ENCODE data around the gene GOSR2. TPM values are rescaled to one million over a fixed set of nuclear protein-coding genes. Genes with fewer than 3 reads are reported as not detected.

Gene GOSR2
- total RNA-seq, 4 donors from 2014 or later, result 39.3 to 52.6 (median 48.1) TPM

GRCh38 chr17:46960152-46960551 lies 37.2 kb downstream of the GOSR2 start:
- H3K27ac ChIP-seq, result no peak overlapping the region
- DNase-seq (ENCODE audit: low spot score in 2 of 2), result no peak
- 43 to 45% methylated on average over 2 of the region's 2 CpGs for WGBS, 2 donors

GRCh38 chr17:46962374-46962790 lies 39.4 kb downstream of the GOSR2 start:
- 0 to 6% methylated on average over 1 of the region's 1 CpG for WGBS, 2 donors
- H3K9me3 ChIP-seq, result peaks cover 0 to 2% (median 0%) of the 10 kb centered on the region in 4 donors
- no peak for DNase-seq (ENCODE audit: low spot score in 2 of 2)
- H3K4me3 ChIP-seq, result no peak overlapping the region
- no peaks in the 10 kb centered on the region for H3K27me3 ChIP-seq
- H3K27ac ChIP-seq, result no peak overlapping the region
- TF ChIP-seq CTCF (IDR thresholded peaks at IDR 0.05) (no peak), POLR2A (IDR thresholded peaks at IDR 0.05) (no peak), EP300 (IDR thresholded peaks at IDR 0.05) (no peak)
- H3K4me1 ChIP-seq, result no peaks in the 10 kb centered on the region
- H3K36me3 ChIP-seq, result peaks cover 0 to 25% (median 0%) of the 10 kb centered on the region in 3 donors

More at GRCh38 chr17:46960152-46960551, 37.2 kb downstream of the GOSR2 start:
- no peaks in the 10 kb centered on the region for H3K4me1 ChIP-seq
- H3K4me3 ChIP-seq, result no peak overlapping the region
- no peak for TF ChIP-seq POLR2A (IDR thresholded peaks at IDR 0.05)
- H3K27me3 ChIP-seq, result no peaks in the 10 kb centered on the region
- H3K36me3 ChIP-seq, result peaks cover 0 to 28% (median 0%) of the 10 kb centered on the region in 3 donors
- peaks cover 0 to 2% (median 0%) of the 10 kb centered on the region in 4 donors for H3K9me3 ChIP-seq

- H3K27ac ChIP-seq, result no peak overlapping the region
- H3K9me3 ChIP-seq, result peaks cover 0 to 2% (median 0%) of the 10 kb centered on the region in 4 donors
- TF ChIP-seq POLR2A (IDR thresholded peaks at IDR 0.05) (no peak), EP300 (IDR thresholded peaks at IDR 0.05) (no peak)
- 77 to 84% methylated on average over 2 of the region's 2 CpGs for WGBS, 2 donors
- H3K27me3 ChIP-seq, result no peaks in the 10 kb centered on the region
- peaks cover 0 to 37% (median 0%) of the 10 kb centered on the region in 3 donors for H3K36me3 ChIP-seq
- no peak overlapping the region for H3K4me3 ChIP-seq
- no peak for DNase-seq (ENCODE audit: low spot score in 2 of 2)
- no peaks in the 10 kb centered on the region for H3K4me1 ChIP-seq
These were observed 40.6 kb downstream of the GOSR2 start for GRCh38 chr17:46963571-46963970.

- H3K27me3 ChIP-seq, result no peaks in the 10 kb centered on the region
- H3K9me3 ChIP-seq, result peaks cover 0 to 2% (median 0%) of the 10 kb centered on the region in 4 donors
- no peaks in the 10 kb centered on the region for H3K4me1 ChIP-seq
- TF ChIP-seq EP300 (IDR thresholded peaks at IDR 0.05) (no peak), CTCF (IDR thresholded peaks at IDR 0.05) (no peak), POLR2A (IDR thresholded peaks at IDR 0.05) (no peak)
- 76 to 83% methylated on average over 9 of the region's 9 CpGs for WGBS, 2 donors
- peaks cover 0 to 42% (median 0%) of the 10 kb centered on the region in 3 donors for H3K36me3 ChIP-seq
- no peak overlapping the region for H3K4me3 ChIP-seq
- H3K27ac ChIP-seq, result no peak overlapping the region
- DNase-seq (ENCODE audit: low spot score in 2 of 2), result no peak
These were observed 41.6 kb downstream of the GOSR2 start for GRCh38 chr17:46964315-46965265.

- Histone ChIP-seq H3K9me3 (no peaks in the 10 kb centered on the region), H3K36me3 (peaks cover 0 to 50% (median 0%) of the 10 kb centered on the region in 3 donors), H3K4me3 (no peak overlapping the region), H3K27ac (no peak overlapping the region), H3K4me1 (no peaks in the 10 kb centered on the region), H3K27me3 (no peaks in the 10 kb centered on the region)
- TF ChIP-seq POLR2A (IDR thresholded peaks at IDR 0.05), result no peak
- TF ChIP-seq EP300 (IDR thresholded peaks at IDR 0.05), result no peak
- no peak for TF ChIP-seq CTCF (IDR thresholded peaks at IDR 0.05)
- DNase-seq (ENCODE audit: low spot score in 2 of 2), result no peak
- 87 to 88% methylated on average over 6 of the region's 6 CpGs for WGBS, 2 donors
These were observed 45.4 kb downstream of the GOSR2 start for GRCh38 chr17:46968224-46968834.

GRCh38 chr17:46968896-46969295 lies 45.9 kb downstream of the GOSR2 start:
- no peaks in the 10 kb centered on the region for H3K4me1 ChIP-seq
- no peak overlapping the region for H3K4me3 ChIP-seq
- no peak for DNase-seq (ENCODE audit: low spot score in 2 of 2)
- H3K27me3 ChIP-seq, result no peaks in the 10 kb centered on the region
- WGBS, 2 donors, result 90 to 95% methylated on average over 8 of the region's 8 CpGs
- peaks cover 0 to 50% (median 0%) of the 10 kb centered on the region in 3 donors for H3K36me3 ChIP-seq
- no peak for TF ChIP-seq EP300 (IDR thresholded peaks at IDR 0.05)
- no peak for TF ChIP-seq POLR2A (IDR thresholded peaks at IDR 0.05)
- TF ChIP-seq CTCF (IDR thresholded peaks at IDR 0.05), result no peak
- no peaks in the 10 kb centered on the region for H3K9me3 ChIP-seq
- no peak overlapping the region for H3K27ac ChIP-seq

Measured in tibial nerve (tissue), 4 donors.